ENCODE results near the gene GPR173.

GPR173 gene

GRCh38 chrX:53005327-53005726 lies 43.3 kb upstream of the GPR173 start:
- no peak for DNase-seq (ENCODE audit: low spot score)
- TF ChIP-seq CTCF (IDR thresholded peaks at IDR 0.05; ENCODE audit: extremely low read depth, missing control alignments) = no peak

DNA sequence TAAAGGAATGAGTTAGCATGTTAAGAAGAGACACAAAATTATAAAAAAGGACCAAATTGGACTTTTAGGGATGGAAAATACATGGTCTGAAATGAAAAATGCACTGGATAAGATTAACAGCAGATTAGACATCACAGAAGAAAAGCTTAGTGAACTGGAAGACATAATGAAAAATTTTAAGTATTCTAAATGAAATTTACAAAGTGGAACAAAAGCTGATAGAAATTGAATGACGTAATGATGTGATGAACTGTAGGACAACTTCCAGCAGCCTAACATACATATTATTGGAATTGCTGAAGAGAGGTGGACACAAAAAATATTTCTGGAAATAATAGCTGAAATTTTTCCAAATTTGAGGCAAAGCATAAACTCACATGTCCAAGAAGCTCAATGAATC lies 39.6 kb upstream of the GPR173 start:
- TF ChIP-seq CTCF (IDR thresholded peaks at IDR 0.05; ENCODE audit: extremely low read depth, missing control alignments) = no peak
- no peak for DNase-seq (ENCODE audit: low spot score)

DNA sequence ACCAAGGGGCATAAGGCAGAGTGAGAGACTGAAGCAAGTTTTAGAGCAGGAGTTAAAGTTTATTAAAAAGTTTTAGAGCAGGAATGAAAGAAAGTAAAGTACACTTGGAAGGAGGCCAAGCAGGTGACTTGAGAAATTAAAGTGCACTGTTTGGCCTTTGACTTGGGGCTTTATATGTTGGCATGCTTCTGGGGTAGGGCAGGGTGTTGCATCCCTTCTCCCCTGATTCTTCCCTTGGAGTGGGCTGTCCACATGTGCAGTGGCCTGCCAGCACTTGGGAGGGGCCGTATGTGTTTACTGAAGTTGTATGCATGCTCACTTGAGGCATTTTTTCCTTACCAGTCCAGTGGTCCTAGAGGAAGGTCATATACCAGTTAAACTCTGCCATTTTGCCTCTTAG lies 35.3 kb upstream of the GPR173 start:
- TF ChIP-seq CTCF (IDR thresholded peaks at IDR 0.05; ENCODE audit: extremely low read depth, missing control alignments) = no peak
- DNase-seq (ENCODE audit: low spot score) = no peak

DNA sequence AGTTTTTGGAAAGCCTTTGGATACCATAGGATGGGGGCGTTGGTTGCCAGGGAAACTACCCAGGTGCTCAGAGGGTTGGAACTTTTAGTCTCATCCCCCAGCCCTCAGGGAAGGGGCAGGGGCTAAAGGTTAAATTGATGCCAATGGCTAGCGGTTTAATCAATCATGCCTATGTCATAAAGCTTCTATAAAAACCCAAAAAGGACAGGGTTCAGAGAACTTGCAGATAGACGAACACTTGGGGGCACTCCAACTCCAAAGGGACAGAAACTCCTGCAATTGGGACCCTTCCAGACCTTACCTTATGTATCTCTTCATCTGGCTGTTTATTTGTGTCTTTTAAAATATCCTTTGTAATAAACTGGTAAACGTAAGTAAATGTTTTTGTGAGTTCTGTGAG lies 30.0 kb upstream of the GPR173 start:
- TF ChIP-seq CTCF (IDR thresholded peaks at IDR 0.05; ENCODE audit: extremely low read depth, missing control alignments) = no peak

DNA sequence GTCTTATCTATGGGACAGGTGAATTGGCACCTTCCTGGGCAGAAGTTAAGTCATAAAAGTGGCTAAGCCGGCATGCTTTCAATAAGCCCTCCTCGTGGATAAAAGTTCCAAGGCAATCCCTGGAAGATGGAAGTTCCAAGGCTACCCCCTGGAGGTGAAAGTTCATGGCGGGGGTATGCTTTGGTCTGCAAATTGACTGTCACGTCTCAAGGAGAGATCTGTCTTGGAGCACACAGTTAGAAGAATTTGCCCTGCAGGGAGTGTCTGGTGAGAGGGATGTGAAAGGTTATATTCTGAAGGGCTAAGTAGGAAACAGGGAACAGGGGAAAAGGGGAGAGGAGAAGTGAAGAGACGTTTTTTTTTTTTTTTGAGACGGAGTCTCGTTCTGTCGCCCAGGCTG lies 26.2 kb upstream of the GPR173 start:
- DNase-seq (ENCODE audit: low spot score) = no peak
- TF ChIP-seq CTCF (IDR thresholded peaks at IDR 0.05; ENCODE audit: extremely low read depth, missing control alignments) = no peak

More for the DNA sequence above, 30.0 kb upstream of the GPR173 start:
- DNase-seq (ENCODE audit: low spot score) = no peak

DNA sequence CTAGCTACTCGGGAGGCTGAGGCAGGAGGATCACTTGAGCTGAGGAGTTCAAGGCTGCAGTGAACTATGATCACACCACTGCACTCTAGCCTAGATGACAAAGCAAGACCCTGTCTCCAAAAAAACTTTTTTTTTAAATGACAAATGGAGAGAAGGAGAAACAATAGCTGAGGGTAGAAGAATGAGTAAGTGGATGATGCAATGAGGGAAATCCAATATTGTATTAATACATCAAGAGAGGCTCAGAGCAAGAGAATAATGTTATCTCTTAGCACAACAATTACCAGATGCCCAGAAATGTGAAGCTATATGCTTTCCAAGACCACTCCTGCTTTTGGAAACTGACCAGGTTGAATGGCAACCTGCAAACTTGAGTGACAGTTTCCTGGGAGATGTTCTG lies 19.9 kb upstream of the GPR173 start:
- no peak for DNase-seq (ENCODE audit: low spot score)
- no peak for TF ChIP-seq CTCF (IDR thresholded peaks at IDR 0.05; ENCODE audit: extremely low read depth, missing control alignments)

GRCh38 chrX:53031380-53031779 lies 17.2 kb upstream of the GPR173 start:
- no peak for TF ChIP-seq CTCF (IDR thresholded peaks at IDR 0.05; ENCODE audit: extremely low read depth, missing control alignments)
- no peak for DNase-seq (ENCODE audit: low spot score)
